H9 (cell line): ENCODE measurements around the gene DPYSL5. TPM values are rescaled to one million over a fixed set of nuclear protein-coding genes. Genes with fewer than 3 reads are reported as not detected.
"Not testable (repeated sequence)": the region's sequence is repeated elsewhere in the genome, so short reads cannot be mapped to it uniquely, and the experiment has no call there.

ENCODE experiments used
- DNase-seq: peaks from one replicate; pipeline ENCODE4 v3.0.0-alpha.2; 2017
- H2AFZ ChIP-seq: one replicate; pipeline ENCODE4 v1.6.1; 2013; ENCODE audit warnings: mild to moderate bottlenecking, low read length, control low read depth, moderate library complexity
- H2AK5ac ChIP-seq: 2 replicates; pipeline ENCODE4 v1.6.1; 2013; ENCODE audit warnings: low read length, control low read depth, mixed read lengths; ENCODE audit not compliant: insufficient read length
- H2BK120ac ChIP-seq: one replicate; pipeline ENCODE4 v1.6.1; 2013; ENCODE audit warnings: low read depth, mild to moderate bottlenecking, low read length, control low read depth, inconsistent platforms; ENCODE audit not compliant: poor library complexity, severe bottlenecking
- H2BK12ac ChIP-seq: 2 replicates; pipeline ENCODE4 v1.6.1; 2013; ENCODE audit warnings: low read length, control low read depth, mixed read lengths, low read depth; ENCODE audit not compliant: insufficient read length
- H2BK15ac ChIP-seq: 2 replicates; pipeline ENCODE4 v1.6.1; 2013; ENCODE audit warnings: low read depth, low read length, control low read depth
- H2BK20ac ChIP-seq: one replicate; pipeline ENCODE4 v1.6.1; 2013; ENCODE audit warnings: low read depth, mild to moderate bottlenecking, low read length, control low read depth, inconsistent platforms; ENCODE audit not compliant: poor library complexity, severe bottlenecking
- H2BK5ac ChIP-seq: 2 replicates; pipeline ENCODE4 v1.6.1; 2013; ENCODE audit warnings: low read length, control low read depth, mixed read lengths; ENCODE audit not compliant: insufficient read length
- H3K14ac ChIP-seq: 2 replicates; pipeline ENCODE4 v1.6.1; 2013; ENCODE audit warnings: low read length, control low read depth; ENCODE audit not compliant: insufficient read depth
- H3K18ac ChIP-seq: 2 replicates; pipeline ENCODE4 v1.6.1; 2013; ENCODE audit warnings: low read depth, mild to moderate bottlenecking, mixed read lengths, low read length, control low read depth; ENCODE audit not compliant: insufficient read length
- H3K23ac ChIP-seq: 2 replicates; pipeline ENCODE4 v1.6.1; 2013; ENCODE audit warnings: low read length, control low read depth, mixed read lengths, low read depth; ENCODE audit not compliant: insufficient read length
- H3K23me2 ChIP-seq: 2 replicates; pipeline ENCODE4 v1.6.1; 2013; ENCODE audit warnings: low read depth, mild to moderate bottlenecking, mixed read lengths, low read length, control low read depth; ENCODE audit not compliant: insufficient read length, poor library complexity, severe bottlenecking
- H3K27ac ChIP-seq: 2 replicates; pipeline ENCODE4 v1.5.1; 2013; ENCODE audit warnings: low read length, control low read depth, mixed read lengths, low read depth; ENCODE audit not compliant: insufficient read length
- H3K27me3 ChIP-seq: 2 replicates; pipeline ENCODE4 v1.6.1; 2013; ENCODE audit warnings: low read length, control low read depth, inconsistent platforms; ENCODE audit not compliant: insufficient read depth
- H3K4ac ChIP-seq: 2 replicates; pipeline ENCODE4 v1.6.1; 2013; ENCODE audit warnings: low read depth, mild to moderate bottlenecking, control low read depth, inconsistent platforms, low read length, moderate library complexity
- H3K4me1 ChIP-seq: 2 replicates; pipeline ENCODE4 v1.6.1; 2013; ENCODE audit warnings: low read length, control low read depth, inconsistent platforms; ENCODE audit not compliant: insufficient read depth
- H3K4me2 ChIP-seq: 2 replicates; pipeline ENCODE4 v1.6.1; 2013; ENCODE audit warnings: low read length, control low read depth, mixed read lengths; ENCODE audit not compliant: insufficient read length, insufficient read depth
- H3K56ac ChIP-seq: 2 replicates; pipeline ENCODE4 v1.6.1; 2013; ENCODE audit warnings: low read depth, mild to moderate bottlenecking, mixed read lengths, low read length, control low read depth; ENCODE audit not compliant: insufficient read length
- H3K79me1 ChIP-seq: 2 replicates; pipeline ENCODE4 v1.6.1; 2013; ENCODE audit warnings: low read depth, mild to moderate bottlenecking, moderate library complexity, low read length, control low read depth, inconsistent platforms; ENCODE audit not compliant: insufficient read depth, poor library complexity, severe bottlenecking
- H3K79me2 ChIP-seq: 2 replicates; pipeline ENCODE4 v1.6.1; 2013; ENCODE audit warnings: low read length, control low read depth, inconsistent platforms; ENCODE audit not compliant: insufficient read depth
- H3K9ac ChIP-seq: 2 replicates; pipeline ENCODE4 v1.6.1; 2013; ENCODE audit warnings: low read length, control low read depth, mixed read lengths; ENCODE audit not compliant: insufficient read length; ENCODE audit errors: extremely low read depth
- H3K9me3 ChIP-seq: one replicate; pipeline ENCODE4 v1.6.1; 2013; ENCODE audit warnings: low read depth, low read length, inconsistent platforms; ENCODE audit not compliant: control insufficient read depth
- H3T11ph ChIP-seq: one replicate; pipeline ENCODE4 v1.6.1; 2013; ENCODE audit warnings: mild to moderate bottlenecking, low read length, control low read depth, inconsistent platforms
- H4K20me1 ChIP-seq: one replicate; pipeline ENCODE4 v1.6.1; 2013; ENCODE audit not compliant: control insufficient read depth, insufficient read length, insufficient read depth
- H4K5ac ChIP-seq: 2 replicates; pipeline ENCODE4 v1.6.1; 2013; ENCODE audit warnings: low read depth, mild to moderate bottlenecking, mixed read lengths, low read length, control low read depth; ENCODE audit not compliant: insufficient read length
- H4K8ac ChIP-seq: replicated peaks from 2 replicates; pipeline ENCODE4 v1.6.1; 2013; ENCODE audit warnings: low read length, control low read depth, mixed read lengths, low read depth; ENCODE audit not compliant: insufficient read length
- H4K91ac ChIP-seq: 2 replicates; pipeline ENCODE4 v1.6.1; 2013; ENCODE audit warnings: low read depth, mild to moderate bottlenecking, moderate library complexity, mixed read lengths, low read length, control low read depth; ENCODE audit not compliant: insufficient read length
- H3K27ac Mint-ChIP-seq, 3 experiments: 2 replicates in 2 of 3; 3 replicates in 1 of 3; pipeline ENCODE4 v1.8.0; 2020 to 2021; ENCODE audit warnings: mixed read lengths in 3 of 3, mild to moderate bottlenecking in 1 of 3, moderate library complexity in 1 of 3
- H3K27me3 Mint-ChIP-seq: 2 replicates; pipeline ENCODE4 v1.8.0; 2021; ENCODE audit warnings: low read depth, mild to moderate bottlenecking, moderate library complexity, mixed read lengths
- H3K36me3 Mint-ChIP-seq, 3 experiments: 2 replicates in 2 of 3; 3 replicates in 1 of 3; pipeline ENCODE4 v1.8.0; 2020 to 2021; ENCODE audit warnings: low read depth in 3 of 3, mixed read lengths in 3 of 3; ENCODE audit not compliant: insufficient read depth in 1 of 3
- H3K4me1 Mint-ChIP-seq, 2 experiments: 2 replicates each; pipeline ENCODE4 v1.8.0; 2020; ENCODE audit warnings: mixed read lengths in 2 of 2
- H3K4me3 Mint-ChIP-seq, 2 experiments: 2 replicates in 1 of 2; 3 replicates in 1 of 2; pipeline ENCODE4 v1.8.0; 2020 to 2021; ENCODE audit warnings: mild to moderate bottlenecking in 2 of 2, mixed read lengths in 2 of 2, moderate library complexity in 1 of 2
- H3K9me3 Mint-ChIP-seq, 2 experiments: 2 replicates in 1 of 2; 3 replicates in 1 of 2; pipeline ENCODE4 v1.8.0; 2020; ENCODE audit warnings: mild to moderate bottlenecking in 2 of 2, mixed read lengths in 2 of 2, moderate library complexity in 1 of 2
- WGBS: extraction: QIAGEN DNeasy Blood & Tissue Kit; methylation state at CpG from one replicate; pipeline ENCODE4 v1.1.7; 2013; ENCODE audit warnings: missing lambda C conversion rate, low lambda C conversion rate, mixed read lengths; ENCODE audit not compliant: insufficient read length; ENCODE audit errors: extremely low coverage; 5-methylcytosine and 5-hydroxymethylcytosine counted together
- total RNA-seq: library from RNA; stranded (reverse); gene quantifications from 2 replicates; pipeline ENCODE4 v1.2.1, GENCODE V29; 2021
- TF ChIP-seq, protein P1 (sequence below): fragments of 200-600 bp; sonication (generic); conservative IDR thresholded peaks from 3 replicates; pipeline ENCODE4 v1.8.0; 2021; ENCODE audit warnings: antibody characterized with exemption, mild to moderate bottlenecking

Gene DPYSL5
- total RNA-seq, 1 experiment from 2014 or later, result 6.4 TPM

DNA sequence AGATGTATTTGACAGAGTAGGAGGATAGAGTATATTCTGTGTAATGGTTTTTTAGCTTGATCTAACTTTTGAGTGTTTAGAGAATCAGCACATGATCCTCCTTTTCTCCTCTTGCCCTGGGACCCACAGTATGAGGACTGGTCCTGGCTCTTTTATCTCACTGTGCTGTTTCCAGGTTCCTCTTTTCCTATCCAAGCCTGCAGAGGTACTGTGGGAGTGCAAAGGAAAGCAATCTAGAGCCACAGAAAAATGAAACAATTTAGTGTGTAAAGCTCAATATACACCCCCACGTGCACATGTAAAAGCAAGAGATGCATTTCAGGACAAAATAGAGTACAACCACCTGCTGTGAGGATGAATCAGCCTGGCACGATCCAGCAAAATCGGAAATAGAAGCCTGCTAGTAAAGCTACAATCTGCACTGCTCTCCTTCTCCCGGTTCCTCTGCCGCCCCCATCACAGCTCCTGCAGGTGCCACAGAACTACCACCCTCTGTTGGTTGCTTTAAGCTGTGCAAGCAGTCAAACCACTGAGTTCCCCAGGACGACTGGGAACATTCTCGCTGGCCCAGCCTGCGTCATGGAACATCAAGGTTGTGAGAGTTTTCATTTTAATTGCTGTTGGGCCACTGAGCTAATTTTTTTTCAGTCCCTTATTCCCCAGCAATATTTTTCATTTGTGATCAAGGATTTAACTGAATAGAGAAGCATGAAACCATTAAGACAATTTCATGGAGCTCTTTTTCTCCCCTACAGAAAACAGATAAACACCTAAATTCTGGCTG lies 74.7 kb downstream of the DPYSL5 start:
- no peak overlapping the region for H3T11ph ChIP-seq
- H3K4ac ChIP-seq, result no peak overlapping the region
- no peak overlapping the region for H2AK5ac ChIP-seq
- H3K18ac ChIP-seq, result no peak overlapping the region
- H3K9me3 ChIP-seq, result no peaks in the 10 kb centered on the region
- Mint-ChIP-seq H3K4me3 (no peak overlapping the region; a peak in 1 of 5 replicates), H3K27ac (0 out of 7 replicates have a peak overlapping the region, but pooled peaks of 1 of the 3 experiments have one; percentile 20), H3K9me3 (no peaks in the 10 kb centered on the region), H3K4me1 (peaks cover 21 to 27% of the 10 kb centered on the region in 2 experiments), H3K36me3 (no peaks in the 10 kb centered on the region; a peak in 1 of 7 replicates), H3K27me3 (peaks cover 18% of the 10 kb centered on the region)
- H2BK12ac ChIP-seq, result no peak overlapping the region
- no peak overlapping the region for H2AFZ ChIP-seq
- H4K8ac ChIP-seq, result no peak overlapping the region
- no peaks in the 10 kb centered on the region for H3K27me3 ChIP-seq
- no peaks in the 10 kb centered on the region for H3K79me1 ChIP-seq
- no peaks in the 10 kb centered on the region for H3K79me2 ChIP-seq
- H3K23ac ChIP-seq, result no peak overlapping the region
- H3K23me2 ChIP-seq, result no peaks in the 10 kb centered on the region
- no peak overlapping the region for H3K14ac ChIP-seq
- H3K27ac ChIP-seq, result no peak overlapping the region
- H2BK15ac ChIP-seq, result no peak overlapping the region
- DNase-seq, result peak; percentile 78
- H2BK20ac ChIP-seq, result no peak overlapping the region
- no peak overlapping the region for H4K5ac ChIP-seq
- H4K20me1 ChIP-seq, result no peaks in the 10 kb centered on the region
- H3K9ac ChIP-seq, result no peak overlapping the region
- TF ChIP-seq, protein P1, sequence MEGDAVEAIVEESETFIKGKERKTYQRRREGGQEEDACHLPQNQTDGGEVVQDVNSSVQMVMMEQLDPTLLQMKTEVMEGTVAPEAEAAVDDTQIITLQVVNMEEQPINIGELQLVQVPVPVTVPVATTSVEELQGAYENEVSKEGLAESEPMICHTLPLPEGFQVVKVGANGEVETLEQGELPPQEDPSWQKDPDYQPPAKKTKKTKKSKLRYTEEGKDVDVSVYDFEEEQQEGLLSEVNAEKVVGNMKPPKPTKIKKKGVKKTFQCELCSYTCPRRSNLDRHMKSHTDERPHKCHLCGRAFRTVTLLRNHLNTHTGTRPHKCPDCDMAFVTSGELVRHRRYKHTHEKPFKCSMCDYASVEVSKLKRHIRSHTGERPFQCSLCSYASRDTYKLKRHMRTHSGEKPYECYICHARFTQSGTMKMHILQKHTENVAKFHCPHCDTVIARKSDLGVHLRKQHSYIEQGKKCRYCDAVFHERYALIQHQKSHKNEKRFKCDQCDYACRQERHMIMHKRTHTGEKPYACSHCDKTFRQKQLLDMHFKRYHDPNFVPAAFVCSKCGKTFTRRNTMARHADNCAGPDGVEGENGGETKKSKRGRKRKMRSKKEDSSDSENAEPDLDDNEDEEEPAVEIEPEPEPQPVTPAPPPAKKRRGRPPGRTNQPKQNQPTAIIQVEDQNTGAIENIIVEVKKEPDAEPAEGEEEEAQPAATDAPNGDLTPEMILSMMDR, result peak; percentile 78
- no peak overlapping the region for H3K56ac ChIP-seq
- H3K4me1 ChIP-seq, result peaks cover 4% of the 10 kb centered on the region; the same call in 1 of the 2 replicates
- H3K4me2 ChIP-seq, result no peak overlapping the region
- H2BK5ac ChIP-seq, result no peak overlapping the region
- H4K91ac ChIP-seq, result no peak overlapping the region
- H2BK120ac ChIP-seq, result no peak overlapping the region
- WGBS, result no CpG with 5 or more reads among the region's 8 CpGs

DNA sequence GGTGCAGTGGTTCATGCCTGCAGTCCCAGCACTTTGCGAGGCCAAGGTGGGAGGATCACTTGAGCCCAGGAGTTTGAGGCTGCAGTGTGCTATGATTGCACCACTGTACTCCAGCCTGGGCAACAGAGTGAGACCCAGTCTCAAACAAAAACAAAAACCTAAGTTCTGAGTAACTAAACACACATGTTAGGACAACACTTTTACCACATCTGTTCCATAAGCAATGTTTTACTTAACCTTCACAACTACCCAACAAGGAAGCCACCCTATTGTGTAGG lies 75.2 kb downstream of the DPYSL5 start:
- not testable (repeated sequence) for H3K23ac ChIP-seq
- peaks cover 21 to 27% of the 10 kb centered on the region in 2 experiments for H3K4me1 Mint-ChIP-seq

More for the DNA sequence above, 75.2 kb downstream of the DPYSL5 start:
- H3K18ac ChIP-seq, H2BK12ac ChIP-seq, H3K4me3 Mint-ChIP-seq, H3K9me3 ChIP-seq, H4K91ac ChIP-seq, H2BK120ac ChIP-seq, H3K56ac ChIP-seq, H4K5ac ChIP-seq, H4K20me1 ChIP-seq, H2AK5ac ChIP-seq, H3K27ac ChIP-seq, H3K4me2 ChIP-seq, H3K14ac ChIP-seq, H3K79me2 ChIP-seq, H2AFZ ChIP-seq, H3T11ph ChIP-seq, H3K36me3 Mint-ChIP-seq, H3K9ac ChIP-seq, H2BK5ac ChIP-seq, H3K9me3 Mint-ChIP-seq, H2BK15ac ChIP-seq, H3K4me1 ChIP-seq, H3K4ac ChIP-seq, H2BK20ac ChIP-seq, H3K79me1 ChIP-seq, H3K23me2 ChIP-seq, H4K8ac ChIP-seq, H3K27ac Mint-ChIP-seq, H3K27me3 ChIP-seq: not testable (repeated sequence)
- H3K27me3 Mint-ChIP-seq, result peaks cover 18% of the 10 kb centered on the region
- peak; percentile 1 for DNase-seq
- WGBS, result no CpG with 5 or more reads among the region's 1 CpG
